AG04449 (cell line): Measurements from ENCODE around the gene PRC1.

Experiments
- CTCF ChIA-PET: fragments of 350-600 bp; formaldehyde crosslinking; extraction: SDS; loops from one replicate; lab custom pipeline; 2021; ENCODE audit warnings: antibody characterized with exemption; lab: Yijun Ruan, JAX
- POLR2A ChIA-PET: fragments of 400-600, 350-600 bp; formaldehyde crosslinking; extraction: SDS; loops from one replicate; lab custom pipeline; 2020; ENCODE audit warnings: antibody characterized with exemption, inconsistent platforms; lab: Yijun Ruan, JAX
- DNase-seq: peaks from one replicate; pipeline ENCODE4 v3.0.0-alpha.2; 2010; ENCODE audit warnings: low read depth, low spot score
- H3K4me3 ChIP-seq: 2 replicates; pipeline ENCODE4 v1.5.1; 2011; ENCODE audit warnings: low read depth, mild to moderate bottlenecking, control low read depth, low read length
- TF ChIP-seq, protein P1 (sequence below): IDR thresholded peaks from one replicate; pipeline ENCODE4 v1.5.1; 2011; ENCODE audit warnings: mild to moderate bottlenecking, moderate library complexity, low read length, control low read depth, inconsistent platforms; ENCODE audit not compliant: insufficient read depth; ENCODE audit errors: missing control alignments

The PRC1 gene

DNA sequence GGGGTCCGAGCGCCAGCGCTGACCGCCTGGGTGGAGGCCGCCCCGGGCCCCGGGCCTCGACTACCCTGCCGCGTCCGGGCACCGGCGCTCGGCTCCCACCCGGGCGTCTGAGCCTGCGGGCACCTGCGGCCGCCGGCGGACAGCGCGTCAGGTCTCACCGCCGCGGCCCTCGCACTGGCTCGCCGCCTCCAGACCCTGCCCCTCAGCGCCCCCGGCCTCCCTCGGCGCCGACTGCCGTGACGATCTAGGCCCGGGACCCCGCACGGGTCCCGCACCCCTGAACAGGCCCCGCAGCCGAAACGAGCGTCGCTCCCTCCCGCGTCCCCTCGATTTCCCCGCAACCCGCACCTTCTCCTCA lies 297 bp downstream of the PRC1 start:
- CTCF ChIA-PET, result interaction anchor here (1.3 to 1.7 kb wide), 3 partner anchors 11 to 60 kb away, joined by 4 to 6 read pairs (median 5); no protein-coding TSS in a partner anchor
- DNase-seq, result no peak
- POLR2A ChIA-PET, result interaction anchor here (0.7 kb wide), 1 partner anchor 17 kb away, joined by 3 read pairs; no protein-coding TSS in a partner anchor
- TF ChIP-seq, protein P1, sequence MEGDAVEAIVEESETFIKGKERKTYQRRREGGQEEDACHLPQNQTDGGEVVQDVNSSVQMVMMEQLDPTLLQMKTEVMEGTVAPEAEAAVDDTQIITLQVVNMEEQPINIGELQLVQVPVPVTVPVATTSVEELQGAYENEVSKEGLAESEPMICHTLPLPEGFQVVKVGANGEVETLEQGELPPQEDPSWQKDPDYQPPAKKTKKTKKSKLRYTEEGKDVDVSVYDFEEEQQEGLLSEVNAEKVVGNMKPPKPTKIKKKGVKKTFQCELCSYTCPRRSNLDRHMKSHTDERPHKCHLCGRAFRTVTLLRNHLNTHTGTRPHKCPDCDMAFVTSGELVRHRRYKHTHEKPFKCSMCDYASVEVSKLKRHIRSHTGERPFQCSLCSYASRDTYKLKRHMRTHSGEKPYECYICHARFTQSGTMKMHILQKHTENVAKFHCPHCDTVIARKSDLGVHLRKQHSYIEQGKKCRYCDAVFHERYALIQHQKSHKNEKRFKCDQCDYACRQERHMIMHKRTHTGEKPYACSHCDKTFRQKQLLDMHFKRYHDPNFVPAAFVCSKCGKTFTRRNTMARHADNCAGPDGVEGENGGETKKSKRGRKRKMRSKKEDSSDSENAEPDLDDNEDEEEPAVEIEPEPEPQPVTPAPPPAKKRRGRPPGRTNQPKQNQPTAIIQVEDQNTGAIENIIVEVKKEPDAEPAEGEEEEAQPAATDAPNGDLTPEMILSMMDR, result no peak
- H3K4me3 ChIP-seq, result peak overlapping the region; percentile 98

DNA sequence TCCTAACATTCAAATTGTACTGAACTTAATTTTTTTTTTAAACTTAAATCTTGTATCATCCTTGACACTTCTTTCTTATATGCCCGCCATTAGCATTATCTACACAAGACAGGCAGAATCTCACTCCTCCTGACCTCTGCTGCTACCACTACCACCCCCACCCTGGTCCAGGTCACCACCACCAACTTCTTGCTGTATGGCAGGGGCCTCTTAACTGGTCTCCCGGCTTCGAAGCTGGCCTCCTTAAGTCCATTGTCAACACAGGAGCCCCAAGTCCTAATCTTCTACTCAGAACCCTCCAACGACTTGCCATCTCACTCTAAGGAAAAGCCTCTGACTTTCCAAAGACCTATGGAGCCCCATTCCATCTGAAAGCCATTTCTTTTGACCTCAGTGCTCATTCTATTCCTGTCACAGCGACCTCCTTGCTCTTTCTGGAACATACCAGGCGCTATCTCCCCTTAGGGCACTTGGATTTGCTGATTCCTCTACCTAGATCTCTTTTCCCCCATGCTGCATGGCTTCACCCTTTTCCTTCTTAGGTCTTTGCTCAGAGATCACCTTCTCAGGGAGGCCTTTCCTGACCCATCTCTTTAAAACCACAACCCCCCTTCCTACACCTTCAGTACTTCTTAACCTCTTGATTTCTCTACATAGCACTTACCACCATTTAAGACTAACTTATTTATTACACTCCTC lies 2.6 kb downstream of the PRC1 start:
- DNase-seq, result no peak
- no peak overlapping the region for H3K4me3 ChIP-seq
- TF ChIP-seq, protein P1, result no peak
- POLR2A ChIA-PET, result no interaction called here
- CTCF ChIA-PET, result interaction anchor here (0.6 to 5.3 kb wide), 3 partner anchors 34 to 60 kb away, joined by 3 to 47 read pairs (median 11); partner anchors contain the start of genes HDDC3 and UNC45A

DNA sequence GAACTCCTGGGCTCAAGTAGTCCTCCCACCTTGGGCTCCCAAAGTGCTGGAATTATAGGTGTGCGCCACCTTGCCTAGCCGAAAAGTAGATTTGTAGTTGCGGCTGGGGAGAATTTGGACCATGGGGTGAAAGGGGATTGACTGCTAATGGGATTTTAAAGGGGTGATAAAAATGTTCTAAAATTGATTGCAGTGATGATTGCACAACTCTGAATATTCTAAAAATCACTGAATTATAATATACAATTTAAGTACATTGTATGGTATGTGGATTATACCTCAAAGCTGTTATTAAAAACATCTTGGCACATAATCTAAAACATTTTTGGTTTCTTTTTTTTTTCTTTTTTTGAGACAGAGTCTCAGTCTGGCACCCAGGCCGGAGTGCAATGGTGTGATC lies 3.9 kb downstream of the PRC1 start:
- H3K4me3 ChIP-seq, result no peak overlapping the region
- ChIA-PET POLR2A (no interaction called here), CTCF (interaction anchor here (0.9 to 5.3 kb wide), 3 partner anchors 33 to 58 kb away, joined by 3 to 47 read pairs (median 11); partner anchors contain the start of gene HDDC3)

DNA sequence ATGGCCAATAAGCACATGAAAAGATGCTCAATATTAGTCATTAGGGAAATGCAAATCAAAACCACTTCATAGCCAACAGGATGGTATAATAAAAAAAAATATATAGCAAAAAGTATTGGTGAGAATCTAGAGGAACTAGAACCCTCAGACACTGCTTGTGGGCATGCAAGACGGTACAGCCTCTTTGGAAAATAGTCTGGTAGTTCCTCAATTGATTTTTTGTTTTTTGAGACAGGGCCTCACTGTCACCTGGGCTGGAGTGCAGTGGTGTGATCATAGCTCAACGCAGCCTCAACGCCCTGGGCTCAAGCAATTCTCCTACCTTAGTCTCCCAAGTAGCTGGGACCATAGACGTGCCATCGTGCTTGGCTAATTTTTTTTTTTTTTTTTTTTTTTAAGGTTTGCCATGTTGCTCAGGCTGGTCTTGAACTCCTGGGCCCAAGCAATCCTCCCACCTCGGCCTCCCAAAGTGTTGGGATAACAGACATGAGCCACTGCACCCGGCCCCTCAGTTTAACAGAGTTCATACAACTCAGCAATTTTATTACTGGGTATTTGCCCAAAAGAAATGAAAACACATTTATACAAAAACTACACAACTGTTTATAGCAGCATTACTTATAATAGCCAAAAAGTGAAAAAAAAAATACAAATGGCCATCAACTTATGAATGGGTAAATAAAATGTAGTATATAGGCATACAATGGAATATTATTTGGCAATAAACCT lies 5.1 kb downstream of the PRC1 start:
- ChIA-PET POLR2A (no interaction called here), CTCF (interaction anchor here (0.9 to 5.3 kb wide), 6 partner anchors 32 to 61 kb away, joined by 3 to 47 read pairs (median 4); partner anchors contain the start of genes HDDC3 and UNC45A)
- TF ChIP-seq, protein P1, result no peak
- DNase-seq, result no peak
- no peak overlapping the region for H3K4me3 ChIP-seq

More for the DNA sequence above, 3.9 kb downstream of the PRC1 start:
- DNase-seq, result no peak
- TF ChIP-seq, protein P1, result no peak

DNA sequence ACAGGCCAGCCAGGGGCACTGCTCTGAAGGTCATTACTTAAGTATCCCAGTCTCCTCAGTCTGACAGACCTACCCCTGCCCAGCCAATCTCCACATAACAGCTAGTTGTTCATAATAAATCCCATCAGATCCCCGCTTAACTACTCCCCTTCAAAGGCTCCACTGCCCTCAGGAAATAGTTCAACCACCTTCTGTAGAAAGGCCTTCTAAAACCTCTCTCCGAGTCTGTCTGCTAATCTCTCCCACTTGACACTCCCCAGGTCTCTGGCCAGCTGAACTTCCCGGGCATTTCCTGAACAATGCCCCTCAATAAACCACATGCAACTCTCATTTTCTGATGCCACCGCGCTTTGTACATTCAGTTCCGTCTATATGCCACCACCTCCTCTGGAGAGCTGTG lies 6.0 kb downstream of the PRC1 start:
- DNase-seq, result no peak
- POLR2A ChIA-PET, result no interaction called here
- TF ChIP-seq, protein P1, result no peak
- CTCF ChIA-PET, result interaction anchor here (1.1 to 5.3 kb wide), 4 partner anchors 31 to 62 kb away, joined by 3 to 47 read pairs (median 5); partner anchors contain the start of genes HDDC3 and UNC45A
- no peak overlapping the region for H3K4me3 ChIP-seq
